Glutamatergic neuron (in vitro differentiated cells): Measurements from ENCODE around the gene KIAA0930. TPM values are rescaled to one million over a fixed set of nuclear protein-coding genes. Genes with fewer than 3 reads are reported as not detected.

ENCODE experiments used
- DNase-seq: peaks from one replicate; pipeline ENCODE4 v3.0.0; 2022
- H3K27ac Mint-ChIP-seq: one replicate; pipeline ENCODE4 v1.8.0; 2020; ENCODE audit warnings: mild to moderate bottlenecking, mixed read lengths, inconsistent platforms; ENCODE audit not compliant: unreplicated experiment
- H3K27me3 Mint-ChIP-seq: one replicate; pipeline ENCODE4 v1.8.0; 2020; ENCODE audit warnings: mild to moderate bottlenecking, moderate library complexity, mixed read lengths, inconsistent platforms; ENCODE audit not compliant: unreplicated experiment
- H3K36me3 Mint-ChIP-seq: one replicate; pipeline ENCODE4 v1.8.0; 2020; ENCODE audit warnings: mild to moderate bottlenecking, mixed read lengths, inconsistent platforms; ENCODE audit not compliant: unreplicated experiment
- H3K4me1 Mint-ChIP-seq: one replicate; pipeline ENCODE4 v1.8.0; 2020; ENCODE audit warnings: mild to moderate bottlenecking, low read depth, mixed read lengths, inconsistent platforms; ENCODE audit not compliant: unreplicated experiment
- H3K4me3 Mint-ChIP-seq: one replicate; pipeline ENCODE4 v1.8.0; 2020; ENCODE audit warnings: mild to moderate bottlenecking, mixed read lengths, inconsistent platforms; ENCODE audit not compliant: unreplicated experiment
- H3K9me3 Mint-ChIP-seq: one replicate; pipeline ENCODE4 v1.8.0; 2020; ENCODE audit warnings: mild to moderate bottlenecking, moderate library complexity, mixed read lengths, inconsistent platforms; ENCODE audit not compliant: unreplicated experiment
- total RNA-seq: library from RNA; stranded (reverse); fragmentation: NEBNext Ultra II Directional; extraction: Animal tissue kit (Norgen Biotek cat#: 25700); gene quantifications from one replicate; pipeline ENCODE4 v1.2.1, GENCODE V29; 2021; ENCODE audit not compliant: unreplicated experiment
- TF ChIP-seq, protein P1 (sequence below): fragments of 200-600 bp; sonication (generic); IDR thresholded peaks from one replicate; pipeline ENCODE4 v1.5.0; 2021; ENCODE audit not compliant: partially characterized antibody, unreplicated experiment

The KIAA0930 gene
- total RNA-seq, 1 donor from 2014 or later, result 170 TPM

- peaks cover 4% of the 10 kb centered on the region for H3K36me3 Mint-ChIP-seq
These were observed 24.3 kb downstream of the KIAA0930 start for GRCh38 chr22:45216133-45217003.

GRCh38 chr22:45212992-45213751 lies 27.5 kb downstream of the KIAA0930 start:
- no peak for DNase-seq
- peaks cover 9% of the 10 kb centered on the region for H3K27me3 Mint-ChIP-seq
- peaks cover 18% of the 10 kb centered on the region for H3K9me3 Mint-ChIP-seq
- H3K36me3 Mint-ChIP-seq, result peaks cover 4% of the 10 kb centered on the region
- peak overlapping the region; percentile 81 for H3K27ac Mint-ChIP-seq
- peak overlapping the region; percentile 74 for H3K4me3 Mint-ChIP-seq
- TF ChIP-seq, protein P1, sequence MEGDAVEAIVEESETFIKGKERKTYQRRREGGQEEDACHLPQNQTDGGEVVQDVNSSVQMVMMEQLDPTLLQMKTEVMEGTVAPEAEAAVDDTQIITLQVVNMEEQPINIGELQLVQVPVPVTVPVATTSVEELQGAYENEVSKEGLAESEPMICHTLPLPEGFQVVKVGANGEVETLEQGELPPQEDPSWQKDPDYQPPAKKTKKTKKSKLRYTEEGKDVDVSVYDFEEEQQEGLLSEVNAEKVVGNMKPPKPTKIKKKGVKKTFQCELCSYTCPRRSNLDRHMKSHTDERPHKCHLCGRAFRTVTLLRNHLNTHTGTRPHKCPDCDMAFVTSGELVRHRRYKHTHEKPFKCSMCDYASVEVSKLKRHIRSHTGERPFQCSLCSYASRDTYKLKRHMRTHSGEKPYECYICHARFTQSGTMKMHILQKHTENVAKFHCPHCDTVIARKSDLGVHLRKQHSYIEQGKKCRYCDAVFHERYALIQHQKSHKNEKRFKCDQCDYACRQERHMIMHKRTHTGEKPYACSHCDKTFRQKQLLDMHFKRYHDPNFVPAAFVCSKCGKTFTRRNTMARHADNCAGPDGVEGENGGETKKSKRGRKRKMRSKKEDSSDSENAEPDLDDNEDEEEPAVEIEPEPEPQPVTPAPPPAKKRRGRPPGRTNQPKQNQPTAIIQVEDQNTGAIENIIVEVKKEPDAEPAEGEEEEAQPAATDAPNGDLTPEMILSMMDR, result no peak
- H3K4me1 Mint-ChIP-seq, result peaks cover 51% of the 10 kb centered on the region

More at GRCh38 chr22:45216133-45217003, 24.3 kb downstream of the KIAA0930 start:
- TF ChIP-seq, protein P1, result no peak
- Mint-ChIP-seq H3K4me3 (no peak overlapping the region), H3K27ac (peak overlapping the region; percentile 55), H3K27me3 (peaks cover 3% of the 10 kb centered on the region), H3K4me1 (peaks cover 41% of the 10 kb centered on the region), H3K9me3 (peaks cover 8% of the 10 kb centered on the region)
- no peak for DNase-seq

GRCh38 chr22:45212306-45212709 lies 28.4 kb downstream of the KIAA0930 start:
- H3K27me3 Mint-ChIP-seq, result peaks cover 9% of the 10 kb centered on the region
- H3K4me3 Mint-ChIP-seq, result peak overlapping the region; percentile 74
- H3K9me3 Mint-ChIP-seq, result peaks cover 19% of the 10 kb centered on the region
- H3K27ac Mint-ChIP-seq, result no peak overlapping the region
- H3K4me1 Mint-ChIP-seq, result peaks cover 52% of the 10 kb centered on the region
- peaks cover 4% of the 10 kb centered on the region for H3K36me3 Mint-ChIP-seq
- TF ChIP-seq, protein P1, result no peak
- peak; percentile 67 for DNase-seq

- peak overlapping the region; percentile 38 for H3K27ac Mint-ChIP-seq
- peaks cover 4% of the 10 kb centered on the region for H3K36me3 Mint-ChIP-seq
- peaks cover 52% of the 10 kb centered on the region for H3K4me1 Mint-ChIP-seq
- peaks cover 9% of the 10 kb centered on the region for H3K27me3 Mint-ChIP-seq
- no peak for DNase-seq
- TF ChIP-seq, protein P1, result no peak
- peaks cover 19% of the 10 kb centered on the region for H3K9me3 Mint-ChIP-seq
- peak overlapping the region; percentile 38 for H3K4me3 Mint-ChIP-seq
These were observed 28.8 kb downstream of the KIAA0930 start for GRCh38 chr22:45211848-45212247.
